GM20000 (cell line): ENCODE data around the gene KANK3.
"Not testable (repeated sequence)": the region's sequence is repeated elsewhere in the genome, so short reads cannot be mapped to it uniquely, and the experiment has no call there.

Experiments used
- DNase-seq: peaks from one replicate; pipeline ENCODE4 v3.0.0; 2012; ENCODE audit warnings: low spot score
- TF ChIP-seq, protein P1 (sequence below): IDR thresholded peaks from 2 replicates; pipeline ENCODE4 v1.5.1; 2012; ENCODE audit warnings: mild to moderate bottlenecking, control low read depth; ENCODE audit errors: extremely low read depth, missing control alignments

The KANK3 gene

DNA sequence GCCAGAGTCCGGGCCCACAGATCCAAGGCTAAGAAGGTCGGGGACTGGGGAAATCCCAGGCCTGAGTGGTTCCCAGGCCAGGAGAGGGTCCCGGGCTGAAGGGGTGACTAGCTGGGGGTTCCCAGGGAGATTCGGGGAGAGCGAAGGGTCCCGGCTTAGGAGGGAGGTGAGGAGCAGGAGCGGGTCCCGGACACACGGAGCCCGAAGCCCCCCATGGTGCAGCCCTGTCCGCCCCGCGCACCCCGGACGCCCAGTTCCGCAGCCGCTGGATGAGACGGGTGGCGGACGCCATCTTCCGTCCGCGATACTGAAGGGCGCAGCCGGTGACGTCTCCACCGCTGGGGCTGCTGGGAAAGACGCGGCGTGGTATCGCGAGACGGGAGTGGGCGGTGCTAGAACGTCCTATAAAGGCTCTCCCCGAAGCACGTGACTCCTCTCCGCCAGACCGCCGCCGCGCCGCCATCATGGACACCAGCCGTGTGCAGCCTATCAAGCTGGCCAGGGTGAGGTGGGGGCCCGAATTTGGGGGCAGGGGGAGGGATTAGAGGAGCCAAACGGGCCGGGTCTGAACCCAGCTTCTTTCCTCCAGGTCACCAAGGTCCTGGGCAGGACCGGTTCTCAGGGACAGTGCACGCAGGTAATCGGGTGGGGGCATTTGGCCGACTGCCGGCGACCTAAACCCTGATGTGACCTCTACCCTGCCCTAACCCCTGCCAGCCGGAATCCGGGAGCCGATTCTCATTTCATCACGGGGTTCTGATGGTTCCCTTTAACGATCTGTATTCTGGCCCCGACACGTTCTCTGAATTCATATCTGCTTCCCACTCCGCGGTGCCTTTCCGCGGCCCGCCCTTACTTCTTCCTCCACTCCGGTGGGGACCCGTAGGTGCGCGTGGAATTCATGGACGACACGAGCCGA is 21.7 kb downstream of the KANK3 start, which contains the start of the genes NDUFA7 and RPS28:
NDUFA7 (minus strand) TSS at position 309 of the 919 bp plus-strand sequence; CDS start at position 292, 17 bp downstream.
RPS28 (plus strand) TSS at position 430 of the 919 bp plus-strand sequence; CDS start at position 465, 35 bp downstream.
- DNase-seq, result peak; percentile 96
- TF ChIP-seq, protein P1, sequence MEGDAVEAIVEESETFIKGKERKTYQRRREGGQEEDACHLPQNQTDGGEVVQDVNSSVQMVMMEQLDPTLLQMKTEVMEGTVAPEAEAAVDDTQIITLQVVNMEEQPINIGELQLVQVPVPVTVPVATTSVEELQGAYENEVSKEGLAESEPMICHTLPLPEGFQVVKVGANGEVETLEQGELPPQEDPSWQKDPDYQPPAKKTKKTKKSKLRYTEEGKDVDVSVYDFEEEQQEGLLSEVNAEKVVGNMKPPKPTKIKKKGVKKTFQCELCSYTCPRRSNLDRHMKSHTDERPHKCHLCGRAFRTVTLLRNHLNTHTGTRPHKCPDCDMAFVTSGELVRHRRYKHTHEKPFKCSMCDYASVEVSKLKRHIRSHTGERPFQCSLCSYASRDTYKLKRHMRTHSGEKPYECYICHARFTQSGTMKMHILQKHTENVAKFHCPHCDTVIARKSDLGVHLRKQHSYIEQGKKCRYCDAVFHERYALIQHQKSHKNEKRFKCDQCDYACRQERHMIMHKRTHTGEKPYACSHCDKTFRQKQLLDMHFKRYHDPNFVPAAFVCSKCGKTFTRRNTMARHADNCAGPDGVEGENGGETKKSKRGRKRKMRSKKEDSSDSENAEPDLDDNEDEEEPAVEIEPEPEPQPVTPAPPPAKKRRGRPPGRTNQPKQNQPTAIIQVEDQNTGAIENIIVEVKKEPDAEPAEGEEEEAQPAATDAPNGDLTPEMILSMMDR, result peak; percentile 35

DNA sequence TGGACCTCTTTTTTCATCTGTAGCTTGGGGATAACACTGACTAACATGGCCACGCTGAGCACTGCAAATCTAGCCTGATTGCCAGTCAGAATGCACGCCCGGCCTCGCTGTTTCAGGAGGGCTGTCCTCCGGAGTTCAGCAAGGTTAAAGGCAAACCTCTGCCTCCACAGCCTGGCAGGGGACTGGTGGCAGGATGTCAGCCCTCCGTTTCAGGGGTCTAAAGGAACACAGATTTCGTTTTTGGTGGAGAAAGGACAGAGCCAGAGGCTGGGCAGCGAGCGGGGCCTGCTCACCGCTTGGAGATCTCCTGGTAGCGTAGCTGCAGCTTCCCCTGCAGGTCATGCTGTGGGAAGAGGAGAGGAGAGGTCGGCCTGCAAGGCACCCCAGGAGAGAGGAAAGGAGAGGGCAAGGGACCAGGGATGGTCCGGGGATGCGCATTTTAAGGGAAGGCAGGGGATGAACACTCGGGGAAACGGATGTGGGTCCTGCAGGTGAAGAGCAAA is 22.4 kb downstream of the KANK3 start:
- DNase-seq, result no peak

DNA sequence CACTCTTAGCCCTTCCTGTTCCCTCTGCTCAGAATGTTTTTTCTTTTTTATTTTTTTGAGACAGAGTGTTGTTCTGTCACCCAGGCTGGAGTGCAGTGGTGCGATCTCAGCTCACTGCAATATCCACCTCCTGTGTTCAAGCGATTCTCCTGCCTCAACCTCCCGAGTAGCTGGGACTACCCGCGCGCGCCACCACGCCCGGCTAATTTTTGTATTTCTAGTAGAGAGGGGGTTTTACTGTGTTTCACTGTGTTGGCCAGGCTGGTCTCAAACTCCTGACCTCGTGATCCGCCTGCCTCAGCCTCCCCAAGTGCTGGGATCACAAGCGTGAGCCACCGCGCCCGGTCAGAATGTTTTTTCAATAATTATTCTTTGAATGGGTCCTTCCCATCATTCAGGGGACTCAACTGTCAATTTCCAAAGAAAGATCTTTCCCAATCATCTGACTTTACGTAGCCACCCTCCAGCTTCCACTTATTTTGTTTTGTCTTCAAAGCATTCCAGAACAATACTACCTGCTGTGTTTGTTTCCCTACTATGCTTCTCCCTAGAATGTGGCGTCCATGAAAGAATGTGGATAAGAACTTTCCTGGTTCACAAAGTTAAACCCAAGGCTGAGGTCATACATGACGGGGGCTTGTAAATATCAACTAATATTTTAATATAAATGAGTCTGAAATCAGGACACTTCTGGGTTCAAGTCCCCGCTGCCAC is 23.1 kb downstream of the KANK3 start:
- TF ChIP-seq, protein P1, result no peak
- DNase-seq, result no peak

More for the DNA sequence above, 22.4 kb downstream of the KANK3 start:
- TF ChIP-seq, protein P1, result no peak

DNA sequence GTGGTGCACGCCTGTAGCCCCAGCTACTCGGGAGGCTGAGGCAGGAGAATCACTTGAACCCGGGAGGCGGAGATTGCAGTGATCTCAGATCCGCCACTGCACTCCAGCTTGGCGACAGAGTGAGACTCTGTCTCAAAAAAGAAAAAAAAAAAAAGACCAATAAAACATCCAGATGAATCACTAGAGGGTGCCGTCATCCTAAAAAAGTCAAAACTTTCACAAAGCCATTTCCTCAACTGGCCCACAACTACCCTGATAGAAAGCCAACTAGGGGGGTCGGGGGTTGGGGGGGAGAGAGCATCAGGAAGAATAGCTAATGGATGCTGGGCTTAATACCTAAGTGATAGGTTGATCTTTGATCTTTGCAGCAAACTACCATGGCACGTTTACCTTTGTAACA is 24.2 kb downstream of the KANK3 start:
- DNase-seq, result not testable (repeated sequence)

DNA sequence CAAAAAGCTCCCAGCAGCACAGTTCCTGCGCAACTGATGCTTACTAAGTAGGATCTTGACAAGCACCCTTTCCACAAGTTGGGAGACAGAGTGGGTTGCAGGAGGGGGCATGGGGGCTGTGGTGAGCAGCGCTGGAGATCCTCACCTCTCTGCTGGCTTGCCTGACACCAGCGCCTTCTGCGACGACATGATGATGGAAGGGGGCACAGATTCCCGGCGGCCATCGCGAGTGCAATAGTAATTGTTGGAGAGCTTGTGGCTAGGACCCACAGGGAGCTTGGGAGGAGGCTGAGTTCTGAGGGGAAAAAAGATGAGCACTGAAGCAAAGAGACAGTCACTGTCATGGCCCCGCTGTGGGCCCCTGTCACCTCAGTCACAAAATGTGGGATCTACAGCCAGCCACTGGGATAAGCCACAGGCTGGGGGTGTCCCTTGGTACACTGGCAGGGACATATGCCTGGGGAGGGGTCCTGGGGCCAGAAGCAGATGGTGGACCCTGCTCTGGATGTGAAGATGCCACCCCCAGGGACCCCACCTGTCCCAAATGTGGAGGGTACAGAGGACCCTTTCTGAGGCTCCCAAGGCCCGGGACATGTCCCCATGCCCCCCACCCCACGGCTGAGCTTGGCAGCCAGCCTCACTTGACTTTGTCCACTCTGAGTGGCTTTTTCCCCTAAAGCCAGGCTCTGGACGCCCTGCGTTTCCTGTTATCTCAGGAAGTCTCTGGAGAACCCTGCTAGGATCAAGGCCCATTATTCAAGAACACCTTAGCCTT is 26.5 kb downstream of the KANK3 start:
- no peak for DNase-seq
- TF ChIP-seq, protein P1, result no peak

DNA sequence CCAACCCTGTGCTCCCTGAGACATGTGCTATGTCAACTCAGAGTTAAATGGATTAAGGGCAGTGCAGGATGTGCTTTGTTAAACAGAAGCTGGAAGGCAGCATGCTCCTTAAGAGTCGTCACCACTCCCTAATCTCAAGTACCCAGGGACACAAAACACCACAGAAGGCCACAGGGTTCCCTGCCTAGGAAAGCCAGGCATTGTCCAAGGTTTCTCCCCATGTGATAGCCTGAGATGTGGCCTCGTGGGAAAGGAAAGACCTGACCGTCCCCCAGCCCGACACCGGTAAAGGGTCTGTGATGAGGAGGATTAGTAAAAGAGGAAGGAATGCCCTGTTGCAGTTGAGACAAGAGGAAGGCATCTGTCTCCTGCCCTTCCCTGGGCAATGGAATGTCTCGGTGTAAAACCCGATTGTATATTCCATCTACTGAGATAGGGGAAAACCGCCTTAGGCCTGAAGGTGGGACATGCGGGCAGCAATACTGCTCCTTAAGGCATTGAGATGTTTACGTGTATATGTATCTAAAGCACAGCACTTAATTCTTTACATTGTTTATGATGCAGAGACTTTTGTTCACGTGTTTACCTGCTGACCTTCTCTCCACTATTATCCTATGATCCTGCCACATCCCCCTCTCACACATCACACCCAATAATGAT is 28.0 kb downstream of the KANK3 start:
- DNase-seq, result not testable (repeated sequence)

DNA sequence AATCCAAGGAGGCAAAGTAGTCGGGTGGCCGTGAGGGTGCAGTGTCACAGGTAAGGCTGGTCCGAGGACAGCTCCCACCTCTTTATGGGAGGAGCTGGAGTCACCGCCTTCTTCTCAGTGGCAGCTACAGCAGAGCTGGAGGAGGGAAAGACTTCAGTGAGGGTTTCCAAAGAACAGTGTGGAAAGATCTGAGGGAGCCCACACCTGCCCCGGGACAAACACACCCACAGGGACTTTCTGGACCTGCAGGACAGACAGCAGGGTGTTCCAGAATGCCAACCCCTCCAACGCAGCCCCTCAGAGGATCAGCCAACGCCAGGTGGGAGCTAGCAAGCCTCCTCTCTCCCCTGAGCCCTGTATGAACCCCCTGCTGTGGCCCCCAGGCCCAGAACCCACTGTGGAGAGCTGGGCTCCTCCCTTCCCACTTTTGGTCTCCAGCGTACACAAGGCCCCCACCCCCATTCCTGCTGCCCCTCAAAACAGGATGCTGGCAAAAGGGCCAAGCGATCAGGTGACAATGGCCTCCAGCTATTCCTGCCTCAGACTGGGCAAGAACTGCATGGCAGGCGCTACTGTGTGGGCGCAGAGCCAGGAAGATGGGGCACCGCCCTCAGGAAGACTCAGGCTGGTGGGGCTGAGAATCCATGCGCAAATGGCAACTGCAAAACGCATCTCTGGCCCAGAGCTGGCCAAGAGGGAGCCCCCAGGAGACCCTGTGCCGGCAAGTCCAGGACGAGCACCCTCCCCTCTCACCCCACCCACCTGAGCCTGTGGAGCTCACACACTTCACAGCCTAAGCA is 31.4 kb downstream of the KANK3 start:
- DNase-seq, result no peak
- TF ChIP-seq, protein P1, result no peak
